Liver (tissue), 9 donors: Measurements from ENCODE around the gene LRRC7. TPM values are rescaled to one million over a fixed set of nuclear protein-coding genes. Genes with fewer than 3 reads are reported as not detected.

Experiments
- DNase-seq: peaks from one replicate; pipeline ENCODE4 v3.0.0-alpha.2; 2017; ENCODE audit warnings: low spot score
- H3K27ac ChIP-seq, 2 donors: one replicate each; pipeline ENCODE4 v1.7.0; 2013; ENCODE audit warnings: inconsistent platforms in 2 of 2, low read length in 2 of 2, control low read depth in 1 of 2, low read depth in 1 of 2, mild to moderate bottlenecking in 1 of 2
- H3K27me3 ChIP-seq, 4 donors: one replicate each; pipeline versions ENCODE4 v1.6.1 to v1.7.0; 2013; ENCODE audit warnings: low read length in 3 of 4, inconsistent platforms in 1 of 4, mild to moderate bottlenecking in 1 of 4, moderate library complexity in 1 of 4; ENCODE audit not compliant: control insufficient read depth in 4 of 4, insufficient read depth in 4 of 4
- H3K36me3 ChIP-seq, 4 donors: one replicate each; pipeline versions ENCODE4 v1.6.1 to v1.7.0; 2013; ENCODE audit warnings: low read length in 3 of 4, mild to moderate bottlenecking in 3 of 4, low read depth in 1 of 4, moderate library complexity in 1 of 4; ENCODE audit not compliant: control insufficient read depth in 4 of 4, insufficient read depth in 3 of 4
- H3K4me1 ChIP-seq, 4 donors: one replicate each; pipeline versions ENCODE4 v1.6.1 to v1.7.0; 2013; ENCODE audit warnings: low read length in 3 of 4, mild to moderate bottlenecking in 3 of 4, moderate library complexity in 1 of 4; ENCODE audit not compliant: control insufficient read depth in 4 of 4, insufficient read depth in 4 of 4
- H3K4me3 ChIP-seq, 3 donors: one replicate each; pipeline versions ENCODE4 v1.6.1 to v1.7.0; 2013; ENCODE audit warnings: low read length in 3 of 3, control low read depth in 1 of 3, low read depth in 1 of 3, mild to moderate bottlenecking in 1 of 3
- H3K9ac ChIP-seq, 2 donors: one replicate each; pipeline ENCODE4 v1.7.0; 2013; ENCODE audit warnings: low read length in 2 of 2, mild to moderate bottlenecking in 2 of 2, moderate library complexity in 2 of 2, control low read depth in 1 of 2, low read depth in 1 of 2
- H3K9me3 ChIP-seq, 4 donors: one replicate each; pipeline versions ENCODE4 v1.6.1 to v1.7.0; 2013; ENCODE audit warnings: low read length in 3 of 4; ENCODE audit not compliant: control insufficient read depth in 4 of 4
- FOXA1 ChIP-seq: IDR thresholded peaks from 2 replicates; pipeline ENCODE4 v1.6.1; 2016; ENCODE audit warnings: antibody characterized with exemption
- GABPA ChIP-seq, 2 donors: IDR thresholded peaks in 1 of 2; conservative IDR thresholded peaks in 1 of 2; 2 replicates each; pipeline ENCODE4 v1.6.1; 2016; ENCODE audit warnings: antibody characterized with exemption in 2 of 2, mild to moderate bottlenecking in 1 of 2, moderate library complexity in 1 of 2
- HNF4A ChIP-seq, 2 donors: conservative IDR thresholded peaks; 2 replicates each; pipeline ENCODE4 v1.6.1; 2016; ENCODE audit warnings: antibody characterized with exemption in 2 of 2, mild to moderate bottlenecking in 2 of 2
- HNF4G ChIP-seq: IDR thresholded peaks from 2 replicates; pipeline ENCODE4 v1.6.1; 2016; ENCODE audit warnings: antibody characterized with exemption
- RAD21 ChIP-seq, 2 donors: IDR thresholded peaks; 2 replicates each; pipeline ENCODE4 v1.6.1; 2016; ENCODE audit warnings: antibody characterized with exemption in 2 of 2, mild to moderate bottlenecking in 2 of 2
- RXRA ChIP-seq, 2 donors: IDR thresholded peaks; 2 replicates each; pipeline ENCODE4 v1.6.1; 2017 to 2018; ENCODE audit warnings: antibody characterized with exemption in 2 of 2, mild to moderate bottlenecking in 1 of 2
- SP1 ChIP-seq: IDR thresholded peaks from 2 replicates; pipeline ENCODE4 v1.6.1; 2018; ENCODE audit warnings: antibody characterized with exemption, mild to moderate bottlenecking
- TAF1 ChIP-seq: conservative IDR thresholded peaks from 2 replicates; pipeline ENCODE4 v1.6.1; 2016; ENCODE audit warnings: antibody characterized with exemption, mild to moderate bottlenecking
- YY1 ChIP-seq: IDR thresholded peaks from 2 replicates; pipeline ENCODE4 v1.6.1; 2016; ENCODE audit warnings: antibody characterized with exemption, mild to moderate bottlenecking
- WGBS: extraction: QIAGEN DNeasy Blood & Tissue Kit; methylation state at CpG from one replicate; pipeline ENCODE4 v1.1.7; 2013; 5-methylcytosine and 5-hydroxymethylcytosine counted together
- polyA plus RNA-seq, 2 donors: library from polyadenylated mRNA; stranded (reverse) in 1 of 2; unstranded in 1 of 2; fragments of 200-250 nt in 1 of 2; fragments of >200 nt in 1 of 2; fragmentation: Nextera tagmentation in 1 of 2; extraction: Ambion mirVana in 1 of 2; gene quantifications; one replicate each; pipeline versions ENCODE4 v1.2.1 to v1.2.3, GENCODE V29; 2013 to 2015
- total RNA-seq, 2 donors: library from RNA; depleted of rRNA; stranded (reverse); fragments of >200 nt; gene quantifications; one replicate each; pipeline ENCODE4 v1.2.3, GENCODE V29; 2014
- TF ChIP-seq, protein P1 (sequence below): IDR thresholded peaks from 2 replicates; pipeline ENCODE4 v1.6.1; 2016; ENCODE audit warnings: antibody characterized with exemption
- TF ChIP-seq, protein P2 (sequence below): IDR thresholded peaks from 2 replicates; pipeline ENCODE4 v1.6.1; 2016; ENCODE audit warnings: antibody characterized with exemption
- TF ChIP-seq, protein P3 (sequence below): IDR thresholded peaks from 2 replicates; pipeline ENCODE4 v1.6.1; 2016; ENCODE audit warnings: antibody characterized with exemption
- TF ChIP-seq, protein P4 (sequence below): IDR thresholded peaks from 2 replicates; pipeline ENCODE4 v1.6.1; 2016; ENCODE audit warnings: antibody characterized with exemption, mild to moderate bottlenecking
- TF ChIP-seq, protein P5 (sequence below): fragments of 150-350 bp; IDR thresholded peaks from 2 replicates; pipeline ENCODE4 v1.5.1; 2017; ENCODE audit warnings: improper control_type of control experiment, low read depth, low read length; ENCODE audit not compliant: missing input control
- donor health status: healthy.
- donor health status: healthy.
- donor health status: healthy.
- donor health status: healthy.
- donor health status: healthy.

Gene LRRC7
- total and polyA plus RNA-seq, 4 donors: 0.08 to 1.1 (median 0.67) TPM

DNA sequence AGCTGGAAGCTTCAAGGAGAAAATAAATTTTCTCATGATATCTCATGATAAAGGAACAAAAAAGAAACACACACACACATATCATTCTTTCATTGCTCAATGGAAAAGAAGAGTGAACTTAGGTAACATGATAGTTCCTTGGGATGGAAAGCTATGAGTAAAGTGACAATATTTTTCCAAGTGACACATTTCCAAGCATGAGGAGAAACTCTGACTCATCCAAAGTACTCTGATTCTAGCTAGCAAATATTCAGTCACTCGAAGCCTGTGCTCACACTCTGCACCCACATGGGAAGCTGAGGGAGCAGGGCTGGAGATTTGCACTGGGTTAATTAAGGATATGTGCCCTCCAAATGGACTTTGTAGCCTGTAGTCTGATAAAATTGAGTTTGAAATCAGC lies 415.3 kb downstream of the LRRC7 start:
- Histone ChIP-seq H3K4me1 (no peaks in the 10 kb centered on the region), H3K4me3 (no peak overlapping the region), H3K9ac (no peak overlapping the region), H3K27me3 (peaks cover 0 to 2% (median 0%) of the 10 kb centered on the region in 4 donors), H3K27ac (no peak overlapping the region), H3K36me3 (no peaks in the 10 kb centered on the region), H3K9me3 (no peaks in the 10 kb centered on the region)
- 43% methylated on average over 1 of the region's 1 CpG for WGBS
- TF ChIP-seq HNF4G: no peak
- no peak for TF ChIP-seq TAF1
- TF ChIP-seq, protein P1, sequence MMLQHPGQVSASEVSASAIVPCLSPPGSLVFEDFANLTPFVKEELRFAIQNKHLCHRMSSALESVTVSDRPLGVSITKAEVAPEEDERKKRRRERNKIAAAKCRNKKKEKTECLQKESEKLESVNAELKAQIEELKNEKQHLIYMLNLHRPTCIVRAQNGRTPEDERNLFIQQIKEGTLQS: no peak
- TF ChIP-seq, protein P2, sequence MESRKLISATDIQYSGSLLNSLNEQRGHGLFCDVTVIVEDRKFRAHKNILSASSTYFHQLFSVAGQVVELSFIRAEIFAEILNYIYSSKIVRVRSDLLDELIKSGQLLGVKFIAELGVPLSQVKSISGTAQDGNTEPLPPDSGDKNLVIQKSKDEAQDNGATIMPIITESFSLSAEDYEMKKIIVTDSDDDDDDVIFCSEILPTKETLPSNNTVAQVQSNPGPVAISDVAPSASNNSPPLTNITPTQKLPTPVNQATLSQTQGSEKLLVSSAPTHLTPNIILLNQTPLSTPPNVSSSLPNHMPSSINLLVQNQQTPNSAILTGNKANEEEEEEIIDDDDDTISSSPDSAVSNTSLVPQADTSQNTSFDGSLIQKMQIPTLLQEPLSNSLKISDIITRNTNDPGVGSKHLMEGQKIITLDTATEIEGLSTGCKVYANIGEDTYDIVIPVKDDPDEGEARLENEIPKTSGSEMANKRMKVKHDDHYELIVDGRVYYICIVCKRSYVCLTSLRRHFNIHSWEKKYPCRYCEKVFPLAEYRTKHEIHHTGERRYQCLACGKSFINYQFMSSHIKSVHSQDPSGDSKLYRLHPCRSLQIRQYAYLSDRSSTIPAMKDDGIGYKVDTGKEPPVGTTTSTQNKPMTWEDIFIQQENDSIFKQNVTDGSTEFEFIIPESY: no peak
- no peak for TF ChIP-seq SP1
- no peak for TF ChIP-seq HNF4A (conservative IDR thresholded peaks at IDR 0.05)
- TF ChIP-seq, protein P3, sequence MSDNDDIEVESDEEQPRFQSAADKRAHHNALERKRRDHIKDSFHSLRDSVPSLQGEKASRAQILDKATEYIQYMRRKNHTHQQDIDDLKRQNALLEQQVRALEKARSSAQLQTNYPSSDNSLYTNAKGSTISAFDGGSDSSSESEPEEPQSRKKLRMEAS: no peak
- TF ChIP-seq RAD21 (IDR thresholded peaks at IDR 0.05): no peak
- no peak for TF ChIP-seq GABPA (IDR thresholded peaks at IDR 0.05 in 1 of 2, conservative IDR thresholded peaks at IDR 0.05 in 1 of 2)
- no peak for TF ChIP-seq YY1
- TF ChIP-seq FOXA1: no peak
- no peak for DNase-seq

DNA sequence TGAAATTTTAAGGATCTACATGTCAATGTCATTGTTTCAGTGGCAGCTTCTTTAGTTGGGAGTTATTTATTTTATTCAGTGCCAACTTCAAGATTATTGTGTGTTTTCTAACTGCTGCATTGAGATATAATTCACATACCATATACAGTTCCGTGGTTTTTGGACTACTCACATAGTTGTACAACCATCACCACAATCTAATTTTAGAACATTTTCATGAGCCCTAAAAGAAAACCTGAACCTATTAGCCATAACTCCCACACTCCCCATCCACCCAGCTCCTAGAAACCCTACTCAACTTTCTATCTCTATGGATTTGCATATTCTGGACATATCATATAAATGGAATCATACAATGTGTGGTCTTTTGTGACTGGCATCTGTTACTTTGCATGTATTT lies 417.7 kb downstream of the LRRC7 start:
- Histone ChIP-seq H3K9me3 (no peaks in the 10 kb centered on the region), H3K9ac (no peak overlapping the region)
- DNase-seq: no peak

More for the DNA sequence above, 417.7 kb downstream of the LRRC7 start:
- TF ChIP-seq HNF4G (no peak), RXRA (IDR thresholded peaks at IDR 0.05) (no peak), YY1 (no peak), HNF4A (conservative IDR thresholded peaks at IDR 0.05) (no peak), SP1 (no peak), TAF1 (no peak), RAD21 (IDR thresholded peaks at IDR 0.05) (no peak)
- TF ChIP-seq, protein P4, sequence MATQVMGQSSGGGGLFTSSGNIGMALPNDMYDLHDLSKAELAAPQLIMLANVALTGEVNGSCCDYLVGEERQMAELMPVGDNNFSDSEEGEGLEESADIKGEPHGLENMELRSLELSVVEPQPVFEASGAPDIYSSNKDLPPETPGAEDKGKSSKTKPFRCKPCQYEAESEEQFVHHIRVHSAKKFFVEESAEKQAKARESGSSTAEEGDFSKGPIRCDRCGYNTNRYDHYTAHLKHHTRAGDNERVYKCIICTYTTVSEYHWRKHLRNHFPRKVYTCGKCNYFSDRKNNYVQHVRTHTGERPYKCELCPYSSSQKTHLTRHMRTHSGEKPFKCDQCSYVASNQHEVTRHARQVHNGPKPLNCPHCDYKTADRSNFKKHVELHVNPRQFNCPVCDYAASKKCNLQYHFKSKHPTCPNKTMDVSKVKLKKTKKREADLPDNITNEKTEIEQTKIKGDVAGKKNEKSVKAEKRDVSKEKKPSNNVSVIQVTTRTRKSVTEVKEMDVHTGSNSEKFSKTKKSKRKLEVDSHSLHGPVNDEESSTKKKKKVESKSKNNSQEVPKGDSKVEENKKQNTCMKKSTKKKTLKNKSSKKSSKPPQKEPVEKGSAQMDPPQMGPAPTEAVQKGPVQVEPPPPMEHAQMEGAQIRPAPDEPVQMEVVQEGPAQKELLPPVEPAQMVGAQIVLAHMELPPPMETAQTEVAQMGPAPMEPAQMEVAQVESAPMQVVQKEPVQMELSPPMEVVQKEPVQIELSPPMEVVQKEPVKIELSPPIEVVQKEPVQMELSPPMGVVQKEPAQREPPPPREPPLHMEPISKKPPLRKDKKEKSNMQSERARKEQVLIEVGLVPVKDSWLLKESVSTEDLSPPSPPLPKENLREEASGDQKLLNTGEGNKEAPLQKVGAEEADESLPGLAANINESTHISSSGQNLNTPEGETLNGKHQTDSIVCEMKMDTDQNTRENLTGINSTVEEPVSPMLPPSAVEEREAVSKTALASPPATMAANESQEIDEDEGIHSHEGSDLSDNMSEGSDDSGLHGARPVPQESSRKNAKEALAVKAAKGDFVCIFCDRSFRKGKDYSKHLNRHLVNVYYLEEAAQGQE: no peak
- TF ChIP-seq, protein P3: no peak
- TF ChIP-seq, protein P5, sequence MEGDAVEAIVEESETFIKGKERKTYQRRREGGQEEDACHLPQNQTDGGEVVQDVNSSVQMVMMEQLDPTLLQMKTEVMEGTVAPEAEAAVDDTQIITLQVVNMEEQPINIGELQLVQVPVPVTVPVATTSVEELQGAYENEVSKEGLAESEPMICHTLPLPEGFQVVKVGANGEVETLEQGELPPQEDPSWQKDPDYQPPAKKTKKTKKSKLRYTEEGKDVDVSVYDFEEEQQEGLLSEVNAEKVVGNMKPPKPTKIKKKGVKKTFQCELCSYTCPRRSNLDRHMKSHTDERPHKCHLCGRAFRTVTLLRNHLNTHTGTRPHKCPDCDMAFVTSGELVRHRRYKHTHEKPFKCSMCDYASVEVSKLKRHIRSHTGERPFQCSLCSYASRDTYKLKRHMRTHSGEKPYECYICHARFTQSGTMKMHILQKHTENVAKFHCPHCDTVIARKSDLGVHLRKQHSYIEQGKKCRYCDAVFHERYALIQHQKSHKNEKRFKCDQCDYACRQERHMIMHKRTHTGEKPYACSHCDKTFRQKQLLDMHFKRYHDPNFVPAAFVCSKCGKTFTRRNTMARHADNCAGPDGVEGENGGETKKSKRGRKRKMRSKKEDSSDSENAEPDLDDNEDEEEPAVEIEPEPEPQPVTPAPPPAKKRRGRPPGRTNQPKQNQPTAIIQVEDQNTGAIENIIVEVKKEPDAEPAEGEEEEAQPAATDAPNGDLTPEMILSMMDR: no peak
- TF ChIP-seq, protein P2: no peak
- Histone ChIP-seq H3K27me3 (peaks cover 0 to 2% (median 0%) of the 10 kb centered on the region in 4 donors), H3K36me3 (no peaks in the 10 kb centered on the region), H3K4me3 (no peak overlapping the region), H3K4me1 (no peaks in the 10 kb centered on the region), H3K27ac (no peak overlapping the region)
- 79% methylated on average over 1 of the region's 1 CpG for WGBS
